ENCODE data around the gene DIAPH3. TPM values are rescaled to one million over a fixed set of nuclear protein-coding genes. Genes with fewer than 3 reads are reported as not detected.

DIAPH3 gene
- total and polyA plus RNA-seq, 4 donors, result 4.0 to 7.5 (median 5.6) TPM

- Histone ChIP-seq H3K4me1 (ENCODE audit: control insufficient read depth, insufficient read depth, low read length) (peaks cover 4% of the 10 kb centered on the region), H3K9me3 (ENCODE audit: control insufficient read depth, insufficient read depth, low read length) (no peaks in the 10 kb centered on the region), H3K27me3 (ENCODE audit: control insufficient read depth, insufficient read depth, low read length) (no peaks in the 10 kb centered on the region), H3K4me3 (ENCODE audit: low read depth, low read length) (no peak overlapping the region), H3K36me3 (ENCODE audit: control insufficient read depth, insufficient read depth, low read length) (no peaks in the 10 kb centered on the region), H3K27ac (ENCODE audit: low read depth, low read length) (no peak overlapping the region)
- no peak for DNase-seq (ENCODE audit: low read depth in 4 of 6, low spot score in 6 of 6)
Observed at GRCh38 chr13:60162096-60162495, 1.6 kb downstream of the DIAPH3 start.

- Histone ChIP-seq H3K4me1 (ENCODE audit: control insufficient read depth, insufficient read depth, low read length) (peaks cover 1% of the 10 kb centered on the region), H3K36me3 (ENCODE audit: control insufficient read depth, insufficient read depth, low read length) (no peaks in the 10 kb centered on the region), H3K27me3 (ENCODE audit: control insufficient read depth, insufficient read depth, low read length) (no peaks in the 10 kb centered on the region), H3K4me3 (ENCODE audit: low read depth, low read length) (no peak overlapping the region), H3K27ac (ENCODE audit: low read depth, low read length) (no peak overlapping the region), H3K9me3 (ENCODE audit: control insufficient read depth, insufficient read depth, low read length) (no peaks in the 10 kb centered on the region)
- DNase-seq (ENCODE audit: low read depth in 4 of 6, low spot score in 6 of 6), result no peak
Observed at GRCh38 chr13:60158321-60158801, 5.4 kb downstream of the DIAPH3 start.

DNA sequence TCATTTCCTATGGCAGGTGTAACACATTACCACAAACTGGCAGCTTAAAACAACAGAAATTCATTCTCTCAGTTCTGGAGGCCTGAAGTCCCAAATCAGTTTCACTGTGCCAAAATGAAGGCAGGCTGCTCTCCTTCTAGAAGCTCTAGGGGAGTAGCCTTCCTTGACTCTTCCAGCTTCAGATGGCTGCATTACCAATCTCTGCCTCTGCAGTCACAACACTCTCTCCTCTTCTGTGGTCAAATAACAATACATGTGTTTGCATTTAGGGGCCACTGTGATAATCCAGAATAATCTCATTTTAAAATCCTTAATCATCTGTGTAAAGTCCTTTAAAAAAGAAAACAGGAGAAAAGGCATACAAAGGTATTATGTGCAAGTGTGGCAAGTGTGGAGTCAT lies 7.8 kb downstream of the DIAPH3 start:
- no peak for DNase-seq (ENCODE audit: low read depth in 4 of 6, low spot score in 6 of 6)
- Histone ChIP-seq H3K27me3 (ENCODE audit: control insufficient read depth, insufficient read depth, low read length) (no peaks in the 10 kb centered on the region), H3K9me3 (ENCODE audit: control insufficient read depth, insufficient read depth, low read length) (no peaks in the 10 kb centered on the region), H3K27ac (ENCODE audit: low read depth, low read length) (no peak overlapping the region), H3K4me1 (ENCODE audit: control insufficient read depth, insufficient read depth, low read length) (no peaks in the 10 kb centered on the region), H3K4me3 (ENCODE audit: low read depth, low read length) (no peak overlapping the region), H3K36me3 (ENCODE audit: control insufficient read depth, insufficient read depth, low read length) (no peaks in the 10 kb centered on the region)

DNA sequence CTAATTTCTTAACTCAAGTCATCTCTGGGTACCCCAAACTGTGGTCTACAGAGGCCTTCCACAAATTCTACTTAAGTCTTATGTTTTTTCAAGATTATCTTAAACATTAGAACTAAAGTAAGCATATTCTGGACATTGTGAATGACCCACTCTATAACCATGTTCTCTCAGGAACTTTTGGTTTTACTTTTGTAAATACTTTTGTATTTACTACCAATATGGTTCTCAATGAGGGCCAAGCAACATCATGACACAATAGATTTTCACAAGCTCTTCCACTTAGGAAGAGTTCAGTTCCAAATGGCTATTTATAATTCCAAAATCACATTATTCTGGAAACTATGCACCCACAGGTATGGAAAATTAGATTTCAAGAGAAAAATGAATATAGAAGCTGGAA lies 10.8 kb downstream of the DIAPH3 start:
- DNase-seq (ENCODE audit: low read depth in 4 of 6, low spot score in 6 of 6), result no peak

DNA sequence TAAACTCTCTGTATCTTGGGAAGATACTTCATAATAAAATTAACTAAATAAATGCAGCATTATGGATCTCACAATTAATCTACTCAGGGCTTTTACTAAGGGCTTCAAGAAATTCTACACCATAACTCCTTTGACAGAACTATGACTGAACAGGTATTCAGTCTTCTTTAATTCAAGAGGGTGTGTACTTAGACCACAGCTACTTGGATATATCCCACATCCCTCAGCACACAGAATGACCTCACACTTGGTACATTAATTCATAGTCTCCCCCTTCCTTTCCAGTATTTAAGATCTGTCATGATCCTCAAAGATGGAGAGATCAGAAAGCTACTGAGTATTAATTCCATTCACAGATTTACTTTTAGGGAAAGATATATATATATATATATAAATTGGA lies 11.6 kb downstream of the DIAPH3 start:
- no peaks in the 10 kb centered on the region for H3K4me1 ChIP-seq (ENCODE audit: control insufficient read depth, insufficient read depth, low read length)
- H3K27ac ChIP-seq (ENCODE audit: low read depth, low read length), result no peak overlapping the region
- no peak overlapping the region for H3K4me3 ChIP-seq (ENCODE audit: low read depth, low read length)
- no peaks in the 10 kb centered on the region for H3K27me3 ChIP-seq (ENCODE audit: control insufficient read depth, insufficient read depth, low read length)
- DNase-seq (ENCODE audit: low read depth in 4 of 6, low spot score in 6 of 6), result no peak
- H3K36me3 ChIP-seq (ENCODE audit: control insufficient read depth, insufficient read depth, low read length), result no peaks in the 10 kb centered on the region
- no peaks in the 10 kb centered on the region for H3K9me3 ChIP-seq (ENCODE audit: control insufficient read depth, insufficient read depth, low read length)

More for the DNA sequence above, 10.8 kb downstream of the DIAPH3 start:
- Histone ChIP-seq H3K27ac (ENCODE audit: low read depth, low read length) (no peak overlapping the region), H3K4me3 (ENCODE audit: low read depth, low read length) (no peak overlapping the region), H3K9me3 (ENCODE audit: control insufficient read depth, insufficient read depth, low read length) (no peaks in the 10 kb centered on the region), H3K36me3 (ENCODE audit: control insufficient read depth, insufficient read depth, low read length) (no peaks in the 10 kb centered on the region), H3K27me3 (ENCODE audit: control insufficient read depth, insufficient read depth, low read length) (no peaks in the 10 kb centered on the region), H3K4me1 (ENCODE audit: control insufficient read depth, insufficient read depth, low read length) (no peaks in the 10 kb centered on the region)

DNA sequence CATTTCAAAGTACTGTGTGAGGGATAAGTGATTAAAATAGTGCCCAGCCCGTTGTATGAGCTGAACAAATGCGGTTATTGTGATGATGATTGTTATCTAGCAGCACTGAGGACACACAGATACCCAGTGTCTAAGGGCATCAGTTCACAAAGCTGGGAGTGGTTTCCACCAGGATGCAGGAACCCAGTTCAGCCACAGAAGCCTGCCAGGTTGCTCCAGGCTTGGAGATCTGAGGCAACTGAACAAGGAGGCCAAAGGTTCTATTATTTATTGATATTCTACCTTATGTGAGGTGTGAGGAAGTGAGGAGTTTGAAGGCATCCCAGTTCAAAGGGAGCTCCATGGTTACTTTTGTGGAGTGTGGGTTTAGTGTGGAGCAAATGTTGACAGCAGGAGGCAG lies 13.2 kb downstream of the DIAPH3 start:
- H3K36me3 ChIP-seq (ENCODE audit: control insufficient read depth, insufficient read depth, low read length), result no peaks in the 10 kb centered on the region

GRCh38 chr13:60148918-60149317 lies 14.8 kb downstream of the DIAPH3 start:
- whole genome bisulfite sequencing (ENCODE audit: insufficient coverage), result 89% methylated on average over 1 of the region's 4 CpGs
- no peak for DNase-seq (ENCODE audit: low read depth in 4 of 6, low spot score in 6 of 6)

More for the DNA sequence above, 13.2 kb downstream of the DIAPH3 start:
- 100% methylated on average over 2 of the region's 2 CpGs for WGBS (ENCODE audit: insufficient coverage)
- DNase-seq (ENCODE audit: low read depth in 4 of 6, low spot score in 6 of 6), result no peak
- Histone ChIP-seq H3K27me3 (ENCODE audit: control insufficient read depth, insufficient read depth, low read length) (no peaks in the 10 kb centered on the region), H3K9me3 (ENCODE audit: control insufficient read depth, insufficient read depth, low read length) (no peaks in the 10 kb centered on the region), H3K4me1 (ENCODE audit: control insufficient read depth, insufficient read depth, low read length) (no peaks in the 10 kb centered on the region), H3K27ac (ENCODE audit: low read depth, low read length) (no peak overlapping the region), H3K4me3 (ENCODE audit: low read depth, low read length) (no peak overlapping the region)

DNA sequence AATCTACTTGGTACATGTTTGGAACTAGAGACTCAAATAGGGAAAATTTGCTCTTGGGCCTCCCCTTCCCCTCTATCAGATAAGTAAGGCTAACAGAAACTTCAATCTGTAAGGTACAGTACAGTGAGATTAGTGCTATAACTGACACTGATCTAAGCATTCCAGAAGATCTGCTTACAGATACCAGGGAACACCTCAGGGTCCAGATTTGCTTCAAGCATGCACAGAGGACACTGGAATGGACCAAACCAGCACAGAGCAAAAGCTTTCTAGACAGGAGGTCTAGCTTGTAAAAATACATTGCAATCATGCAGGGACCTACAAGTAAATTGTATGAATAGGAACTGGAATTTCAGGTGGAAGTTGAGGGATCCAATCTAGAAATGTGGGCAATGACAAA lies 16.4 kb downstream of the DIAPH3 start:
- no peaks in the 10 kb centered on the region for H3K4me1 ChIP-seq (ENCODE audit: control insufficient read depth, insufficient read depth, low read length)
- H3K27me3 ChIP-seq (ENCODE audit: control insufficient read depth, insufficient read depth, low read length), result no peaks in the 10 kb centered on the region
- no peak overlapping the region for H3K27ac ChIP-seq (ENCODE audit: low read depth, low read length)
- no peaks in the 10 kb centered on the region for H3K9me3 ChIP-seq (ENCODE audit: control insufficient read depth, insufficient read depth, low read length)
- H3K4me3 ChIP-seq (ENCODE audit: low read depth, low read length), result no peak overlapping the region
- H3K36me3 ChIP-seq (ENCODE audit: control insufficient read depth, insufficient read depth, low read length), result no peaks in the 10 kb centered on the region
- DNase-seq (ENCODE audit: low read depth in 4 of 6, low spot score in 6 of 6), result no peak

More at GRCh38 chr13:60148918-60149317, 14.8 kb downstream of the DIAPH3 start:
- Histone ChIP-seq H3K4me1 (ENCODE audit: control insufficient read depth, insufficient read depth, low read length) (no peaks in the 10 kb centered on the region), H3K9me3 (ENCODE audit: control insufficient read depth, insufficient read depth, low read length) (no peaks in the 10 kb centered on the region), H3K27ac (ENCODE audit: low read depth, low read length) (no peak overlapping the region), H3K27me3 (ENCODE audit: control insufficient read depth, insufficient read depth, low read length) (no peaks in the 10 kb centered on the region), H3K36me3 (ENCODE audit: control insufficient read depth, insufficient read depth, low read length) (no peaks in the 10 kb centered on the region), H3K4me3 (ENCODE audit: low read depth, low read length) (no peak overlapping the region)

DNA sequence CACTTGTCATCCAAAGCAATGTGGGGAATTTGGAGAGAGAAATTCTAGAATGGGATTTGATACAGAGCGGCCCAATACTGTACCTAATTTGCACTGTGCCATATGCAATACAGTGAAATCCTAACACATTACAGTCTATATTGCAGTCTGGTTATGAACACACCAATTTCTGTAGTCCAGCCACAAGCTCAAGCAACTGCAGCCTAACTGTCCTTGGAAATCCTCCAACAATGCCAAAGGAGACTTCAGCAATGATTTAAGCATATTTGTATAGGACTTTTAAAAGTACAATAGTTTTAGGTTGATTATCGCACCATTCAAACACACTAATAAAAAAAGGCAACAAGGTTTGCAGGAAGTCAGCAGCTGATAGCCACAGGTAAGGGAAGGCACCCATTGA lies 17.3 kb downstream of the DIAPH3 start:
- Histone ChIP-seq H3K4me1 (ENCODE audit: control insufficient read depth, insufficient read depth, low read length) (no peaks in the 10 kb centered on the region), H3K36me3 (ENCODE audit: control insufficient read depth, insufficient read depth, low read length) (no peaks in the 10 kb centered on the region), H3K9me3 (ENCODE audit: control insufficient read depth, insufficient read depth, low read length) (no peaks in the 10 kb centered on the region), H3K27me3 (ENCODE audit: control insufficient read depth, insufficient read depth, low read length) (no peaks in the 10 kb centered on the region), H3K27ac (ENCODE audit: low read depth, low read length) (no peak overlapping the region), H3K4me3 (ENCODE audit: low read depth, low read length) (no peak overlapping the region)
- DNase-seq (ENCODE audit: low read depth in 4 of 6, low spot score in 6 of 6), result no peak
- WGBS (ENCODE audit: insufficient coverage), result no CpG with 5 or more reads among the region's 2 CpGs

DNA sequence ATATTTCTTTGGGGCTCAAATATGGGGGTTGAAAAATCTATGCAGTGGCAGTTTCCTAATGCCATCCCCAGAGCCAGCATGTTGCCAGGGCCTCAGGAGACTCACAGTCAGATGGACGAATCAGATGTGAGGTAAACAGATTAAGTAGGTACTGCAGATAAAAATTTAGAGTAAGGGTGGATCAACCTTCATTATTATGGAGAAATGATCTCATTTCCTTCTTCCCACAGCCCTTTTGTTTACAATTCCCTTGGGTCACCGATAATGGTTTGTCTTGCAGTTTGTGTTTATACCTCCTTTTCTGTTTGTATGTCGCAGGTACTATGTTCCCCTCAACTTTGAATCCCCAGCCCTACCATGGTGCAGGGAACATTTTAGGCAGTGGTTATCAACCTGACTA lies 20.0 kb downstream of the DIAPH3 start:
- DNase-seq (ENCODE audit: low read depth in 4 of 6, low spot score in 6 of 6), result no peak
- H3K9me3 ChIP-seq (ENCODE audit: control insufficient read depth, insufficient read depth, low read length), result no peaks in the 10 kb centered on the region
- no peak overlapping the region for H3K27ac ChIP-seq (ENCODE audit: low read depth, low read length)
- no CpG with 5 or more reads among the region's 3 CpGs for WGBS (ENCODE audit: insufficient coverage)
- no peaks in the 10 kb centered on the region for H3K4me1 ChIP-seq (ENCODE audit: control insufficient read depth, insufficient read depth, low read length)
- H3K27me3 ChIP-seq (ENCODE audit: control insufficient read depth, insufficient read depth, low read length), result no peaks in the 10 kb centered on the region
- no peaks in the 10 kb centered on the region for H3K36me3 ChIP-seq (ENCODE audit: control insufficient read depth, insufficient read depth, low read length)
- H3K4me3 ChIP-seq (ENCODE audit: low read depth, low read length), result no peak overlapping the region

DNA sequence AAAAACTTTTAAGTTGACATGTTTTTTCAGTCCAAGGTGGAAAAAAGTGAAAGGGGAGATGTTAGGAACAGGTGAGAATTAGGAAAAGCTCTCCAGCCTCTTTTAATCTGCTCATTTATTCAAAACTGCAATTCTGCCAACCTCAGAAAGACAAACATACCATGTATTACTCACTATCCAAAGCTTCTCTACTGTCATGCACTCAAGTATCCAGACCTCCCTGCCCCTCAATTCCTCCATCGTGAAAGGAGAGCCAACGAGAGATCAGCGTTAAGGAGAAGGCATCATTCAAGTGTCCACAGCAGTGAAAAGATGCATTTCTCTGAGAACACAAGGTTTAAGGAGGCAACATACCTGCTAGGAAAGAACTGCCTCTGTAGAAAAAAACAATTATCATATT lies 24.5 kb downstream of the DIAPH3 start:
- WGBS (ENCODE audit: insufficient coverage), result 83% methylated on average over 2 of the region's 3 CpGs
- DNase-seq (ENCODE audit: low read depth in 4 of 6, low spot score in 6 of 6), result no peak

More for the DNA sequence above, 24.5 kb downstream of the DIAPH3 start:
- Histone ChIP-seq H3K27ac (ENCODE audit: low read depth, low read length) (no peak overlapping the region), H3K9me3 (ENCODE audit: control insufficient read depth, insufficient read depth, low read length) (no peaks in the 10 kb centered on the region), H3K4me1 (ENCODE audit: control insufficient read depth, insufficient read depth, low read length) (no peaks in the 10 kb centered on the region), H3K27me3 (ENCODE audit: control insufficient read depth, insufficient read depth, low read length) (no peaks in the 10 kb centered on the region), H3K4me3 (ENCODE audit: low read depth, low read length) (no peak overlapping the region), H3K36me3 (ENCODE audit: control insufficient read depth, insufficient read depth, low read length) (no peaks in the 10 kb centered on the region)
